T-helper 17 cell (primary cell): ENCODE measurements around the gene TUBB1. TPM values are rescaled to one million over a fixed set of nuclear protein-coding genes. Genes with fewer than 3 reads are reported as not detected.

Source experiments
- ATAC-seq: fragments of 150-1000 bp; cut with Tn5 transposase; 2 replicates; pipeline ENCODE4 v1.10.0; 2021; ENCODE audit warnings: mild to moderate bottlenecking, moderate library complexity
- DNase-seq, 3 donors: peaks; one replicate each; pipeline versions ENCODE4 v3.0.0 to v3.0.0-alpha.2; 2020 to 2021
- H3K9me3 ChIP-seq: one replicate; pipeline ENCODE4 v1.7.0; 2013; ENCODE audit warnings: low read length, mild to moderate bottlenecking; ENCODE audit not compliant: control insufficient read depth, poor library complexity, severe bottlenecking
- H3K27ac Mint-ChIP-seq: one replicate; pipeline ENCODE4 v1.8.0; 2022; ENCODE audit warnings: mild to moderate bottlenecking, moderate library complexity, mixed read lengths
- H3K27me3 Mint-ChIP-seq: one replicate; pipeline ENCODE4 v1.8.0; 2022; ENCODE audit warnings: mixed read lengths
- H3K36me3 Mint-ChIP-seq: one replicate; pipeline ENCODE4 v1.8.0; 2022; ENCODE audit warnings: low read depth, mixed read lengths
- H3K4me1 Mint-ChIP-seq: one replicate; pipeline ENCODE4 v1.8.0; 2022; ENCODE audit warnings: mild to moderate bottlenecking, mixed read lengths
- H3K4me3 Mint-ChIP-seq: one replicate; pipeline ENCODE4 v1.8.0; 2022; ENCODE audit warnings: mild to moderate bottlenecking, moderate library complexity, mixed read lengths
- total RNA-seq, 4 donors: library from RNA in 2 of 4; stranded (reverse) in 2 of 4; gene quantifications; one replicate each; pipeline ENCODE4 v1.2.3 and lab custom pipeline; 2022 to 2026

The TUBB1 gene
- total RNA-seq, 2 donors from 2014 or later: 14.0 to 483 TPM

DNA sequence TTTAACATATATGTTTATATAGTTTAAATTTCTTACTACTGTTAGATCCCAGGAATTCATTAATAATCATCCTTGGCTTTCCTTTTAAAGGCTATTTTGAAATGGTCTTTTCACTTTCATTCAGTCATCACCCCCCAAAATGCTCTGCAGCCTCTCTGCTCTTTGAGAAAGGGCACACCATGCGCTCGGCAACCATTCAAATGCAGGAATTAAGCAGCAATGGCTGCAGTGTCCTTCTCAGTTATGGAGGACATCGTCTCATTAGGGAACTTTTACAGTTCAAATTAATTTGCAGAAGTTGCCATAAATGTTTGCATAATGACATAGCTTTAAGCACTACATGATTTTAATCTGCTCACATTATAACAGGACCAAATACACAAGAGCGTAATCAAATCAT is 6.3 kb downstream of the TUBB1 start:
- H3K27me3 Mint-ChIP-seq: no peaks in the 10 kb centered on the region
- H3K27ac Mint-ChIP-seq: no peak overlapping the region
- peaks cover 14% of the 10 kb centered on the region for H3K36me3 Mint-ChIP-seq
- no peak overlapping the region for H3K4me3 Mint-ChIP-seq
- ATAC-seq (no peak), DNase-seq (no peak)
- peaks cover 50% of the 10 kb centered on the region for H3K4me1 Mint-ChIP-seq
- H3K9me3 ChIP-seq: no peaks in the 10 kb centered on the region

DNA sequence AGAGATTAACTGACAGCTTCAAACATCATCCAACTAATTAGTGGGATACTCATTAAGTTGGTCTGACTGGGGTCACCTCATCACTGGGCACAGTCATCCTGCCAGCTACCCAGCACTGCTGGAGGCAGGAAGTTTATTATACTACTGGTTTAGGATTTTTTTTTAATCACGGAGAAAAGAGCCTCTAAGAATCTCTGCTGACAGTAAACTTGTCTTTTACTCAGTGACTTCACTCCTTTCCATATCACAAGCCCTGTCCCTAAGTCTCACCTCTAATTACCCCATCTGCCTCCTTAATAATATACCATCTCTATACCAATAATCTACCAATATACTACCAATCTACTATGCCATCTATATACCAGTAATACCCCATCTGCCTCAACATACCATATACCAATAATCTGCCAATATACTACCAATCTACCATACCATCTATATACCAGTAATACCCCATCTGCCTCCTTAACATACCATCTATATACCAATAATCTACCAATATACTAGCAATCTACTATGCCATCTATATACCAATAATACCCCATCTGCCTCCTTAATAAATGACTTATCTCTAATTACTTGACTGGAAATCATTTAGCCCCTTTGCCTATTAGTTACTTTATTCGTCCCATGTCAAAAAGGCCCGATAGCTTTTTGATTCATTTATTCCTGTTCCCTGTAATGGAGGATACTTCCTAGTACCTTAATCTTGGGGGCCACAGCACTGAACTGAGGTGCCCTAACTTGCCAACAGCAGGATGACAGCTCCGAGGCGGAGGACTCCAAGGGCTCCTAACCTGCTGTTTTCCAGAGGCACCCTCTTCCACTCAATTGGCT is 7.9 kb downstream of the TUBB1 start:
- Mint-ChIP-seq H3K36me3 (peaks cover 14% of the 10 kb centered on the region), H3K27me3 (no peaks in the 10 kb centered on the region), H3K27ac (peak overlapping the region; percentile 89), H3K4me3 (peak overlapping the region; percentile 73), H3K4me1 (peaks cover 58% of the 10 kb centered on the region)
- no peaks in the 10 kb centered on the region for H3K9me3 ChIP-seq
- ATAC-seq (no peak), DNase-seq (no peak)

- ATAC-seq (no peak), DNase-seq (no peak)
- H3K27me3 Mint-ChIP-seq: no peaks in the 10 kb centered on the region
- H3K36me3 Mint-ChIP-seq: peaks cover 12% of the 10 kb centered on the region
- H3K9me3 ChIP-seq: no peaks in the 10 kb centered on the region
- peaks cover 55% of the 10 kb centered on the region for H3K4me1 Mint-ChIP-seq
- peak overlapping the region; percentile 89 for H3K27ac Mint-ChIP-seq
- H3K4me3 Mint-ChIP-seq: peak overlapping the region; percentile 73
Observed at GRCh38 chr20:59027741-59028320, 8.6 kb downstream of the TUBB1 start.

DNA sequence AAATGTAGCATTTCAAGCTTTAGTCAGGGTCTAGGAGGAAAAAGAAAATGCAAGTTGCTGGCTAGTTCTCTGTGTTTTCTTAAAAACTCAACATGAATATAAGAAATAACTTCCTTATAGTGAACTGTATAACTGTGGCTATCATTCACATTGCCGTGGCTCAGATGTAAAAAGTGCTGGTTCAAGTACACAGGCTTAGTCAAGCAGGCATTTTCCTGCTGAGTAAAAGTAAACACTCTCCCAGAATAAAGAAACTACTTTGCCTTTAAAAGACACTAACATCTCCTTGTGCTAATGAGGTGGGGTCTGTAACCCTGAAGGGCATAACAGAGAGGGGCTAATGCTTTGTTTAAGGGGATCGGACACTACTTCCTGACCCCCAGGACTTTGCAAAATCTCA is 9.6 kb downstream of the TUBB1 start:
- ATAC-seq (no peak), DNase-seq (no peak)
- Mint-ChIP-seq H3K27ac (peak overlapping the region; percentile 89), H3K4me3 (peak overlapping the region; percentile 75), H3K27me3 (no peaks in the 10 kb centered on the region), H3K4me1 (peaks cover 55% of the 10 kb centered on the region), H3K36me3 (peaks cover 12% of the 10 kb centered on the region)
- H3K9me3 ChIP-seq: no peaks in the 10 kb centered on the region

DNA sequence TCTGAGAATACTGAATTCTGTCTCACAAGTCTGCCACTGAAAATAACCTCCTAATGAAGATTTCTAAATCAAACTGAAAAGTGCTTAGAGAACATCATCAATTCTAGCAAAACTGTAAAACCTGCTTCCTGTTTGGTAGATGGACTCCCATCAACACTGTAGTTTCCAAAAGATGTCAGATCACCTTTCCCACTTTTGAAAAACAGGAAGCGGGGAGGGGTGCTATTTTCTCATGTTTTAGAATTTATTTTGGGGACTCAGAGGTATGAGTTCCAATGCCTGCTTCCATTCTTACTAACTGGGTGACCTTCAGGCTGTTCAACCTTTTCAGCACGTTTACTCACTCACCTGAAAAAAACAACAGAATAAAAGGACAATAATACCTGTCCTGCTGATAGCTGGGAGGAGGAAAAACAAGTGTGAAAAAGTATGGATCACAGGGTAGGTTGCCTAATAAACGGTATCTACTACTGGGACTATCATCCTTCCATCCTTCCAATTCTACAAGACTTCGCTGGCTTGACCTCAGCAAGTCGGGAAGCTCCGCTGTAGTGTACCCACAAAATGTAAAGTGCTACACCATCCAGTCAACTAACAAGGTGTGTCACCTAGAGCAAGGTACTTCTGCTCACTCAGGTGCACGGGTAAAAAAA is 11.8 kb downstream of the TUBB1 start:
- ATAC-seq: no peak
- Mint-ChIP-seq H3K4me3 (peak overlapping the region; percentile 93), H3K27ac (peak overlapping the region; percentile 94), H3K4me1 (peaks cover 47% of the 10 kb centered on the region), H3K36me3 (peaks cover 14% of the 10 kb centered on the region), H3K27me3 (no peaks in the 10 kb centered on the region)
- H3K9me3 ChIP-seq: no peaks in the 10 kb centered on the region
- no peak for DNase-seq

- DNase-seq (no peak), ATAC-seq (no peak)
- H3K36me3 Mint-ChIP-seq: peaks cover 14% of the 10 kb centered on the region
Observed at GRCh38 chr20:59031564-59032022, 12.4 kb downstream of the TUBB1 start.

GRCh38 chr20:59032023-59032712 is 12.9 kb downstream of the TUBB1 start, which contains the start of gene ATP5F1E:
TSS of gene ATP5F1E (minus strand) at chr20:59032335. CDS start at chr20:59032251, 84 bp downstream.
- Mint-ChIP-seq H3K4me1 (peaks cover 41% of the 10 kb centered on the region), H3K27ac (peak within 1 kb of the TSS; percentile 94), H3K4me3 (peak within 1 kb of the TSS; percentile 93), H3K36me3 (peaks cover 15% of the 10 kb centered on the region), H3K27me3 (no peaks in the 10 kb centered on the region)
- ATAC-seq (peak; percentile 96), DNase-seq (peak; percentile 96 to 99 (median 98))
- no peaks in the 10 kb centered on the region for H3K9me3 ChIP-seq

More at GRCh38 chr20:59031564-59032022, 12.4 kb downstream of the TUBB1 start:
- Mint-ChIP-seq H3K4me1 (peaks cover 44% of the 10 kb centered on the region), H3K4me3 (peak overlapping the region; percentile 93), H3K27ac (peak overlapping the region; percentile 94), H3K27me3 (no peaks in the 10 kb centered on the region)
- H3K9me3 ChIP-seq: no peaks in the 10 kb centered on the region

DNA sequence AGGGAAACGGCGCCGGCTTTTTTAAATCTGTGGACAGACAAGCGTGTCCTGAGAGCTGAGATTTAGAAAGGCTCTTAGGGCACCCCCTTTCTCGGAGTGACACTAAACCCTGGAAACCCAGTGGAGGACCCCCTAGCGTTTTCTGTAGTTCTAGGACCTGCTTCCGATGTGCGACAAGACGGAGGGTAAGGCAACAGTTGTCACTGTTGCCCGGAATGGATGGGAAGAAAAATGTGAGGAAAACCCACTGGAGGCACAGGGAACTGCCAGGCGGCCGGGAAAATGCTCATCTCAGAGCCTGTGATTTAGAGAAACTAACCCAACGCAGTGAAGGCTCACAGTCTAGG is 13.5 kb downstream of the TUBB1 start:
- peak overlapping the region; percentile 94 for H3K27ac Mint-ChIP-seq
- peak overlapping the region; percentile 93 for H3K4me3 Mint-ChIP-seq
- ATAC-seq: no peak
- H3K27me3 Mint-ChIP-seq: no peaks in the 10 kb centered on the region
- no peak for DNase-seq
- no peaks in the 10 kb centered on the region for H3K9me3 ChIP-seq
- H3K36me3 Mint-ChIP-seq: peaks cover 12% of the 10 kb centered on the region
- peaks cover 36% of the 10 kb centered on the region for H3K4me1 Mint-ChIP-seq

- DNase-seq (no peak), ATAC-seq (no peak)
- Mint-ChIP-seq H3K36me3 (peaks cover 12% of the 10 kb centered on the region), H3K27ac (peak overlapping the region; percentile 94), H3K4me1 (peaks cover 35% of the 10 kb centered on the region), H3K4me3 (peak overlapping the region; percentile 93), H3K27me3 (no peaks in the 10 kb centered on the region)
- no peaks in the 10 kb centered on the region for H3K9me3 ChIP-seq
Observed at GRCh38 chr20:59033093-59033492, 13.9 kb downstream of the TUBB1 start.

DNA sequence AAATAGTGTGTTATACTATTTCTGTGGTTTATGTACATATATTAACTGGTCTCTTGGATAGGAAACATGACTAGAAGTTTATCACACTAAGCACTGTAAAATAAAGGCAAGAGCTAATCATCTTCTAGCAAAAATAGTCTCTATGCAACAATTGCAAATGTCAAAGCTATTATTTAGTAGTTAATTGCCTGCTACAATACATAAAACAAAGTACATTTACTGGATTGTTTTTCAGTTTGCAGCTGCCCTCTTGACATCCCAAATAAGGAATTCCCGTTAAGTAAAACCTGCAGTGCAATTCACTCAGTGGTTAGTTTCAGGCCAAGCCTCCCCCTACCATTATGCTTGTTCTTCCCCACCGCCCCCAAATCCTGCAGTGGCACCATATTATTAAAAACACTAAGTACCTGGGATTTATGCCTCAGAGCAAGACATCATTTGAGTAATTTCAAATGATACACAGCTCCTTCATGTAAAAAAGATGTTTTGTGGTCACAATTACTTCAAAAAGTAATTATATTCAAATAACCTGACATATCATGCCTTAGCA is 14.5 kb downstream of the TUBB1 start:
- no peaks in the 10 kb centered on the region for H3K9me3 ChIP-seq
- H3K4me1 Mint-ChIP-seq: peaks cover 34% of the 10 kb centered on the region

DNA sequence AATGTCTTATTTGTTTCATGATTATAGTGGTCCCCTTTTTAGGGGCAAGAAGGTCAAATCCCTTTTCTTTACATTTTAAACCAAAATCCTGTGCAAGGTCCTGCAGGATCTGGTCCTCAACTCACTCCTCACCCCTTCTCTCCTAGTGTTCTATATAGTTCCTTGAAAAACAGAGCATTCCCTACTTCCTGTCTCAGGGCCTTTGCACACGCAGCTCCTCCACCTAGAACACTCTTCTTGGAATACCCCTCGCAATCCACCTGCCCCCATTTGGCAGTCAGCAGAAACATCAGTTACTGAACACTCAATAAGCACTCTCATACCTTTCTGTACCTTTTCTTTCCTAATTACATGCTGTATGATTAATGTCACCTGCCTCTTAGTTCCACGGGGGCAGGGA is 16.2 kb downstream of the TUBB1 start:
- no peak overlapping the region for H3K4me3 Mint-ChIP-seq

More for the DNA sequence above, 14.5 kb downstream of the TUBB1 start:
- Mint-ChIP-seq H3K27ac (no peak overlapping the region), H3K36me3 (peaks cover 12% of the 10 kb centered on the region), H3K27me3 (no peaks in the 10 kb centered on the region), H3K4me3 (no peak overlapping the region)
- DNase-seq (no peak), ATAC-seq (no peak)

DNA sequence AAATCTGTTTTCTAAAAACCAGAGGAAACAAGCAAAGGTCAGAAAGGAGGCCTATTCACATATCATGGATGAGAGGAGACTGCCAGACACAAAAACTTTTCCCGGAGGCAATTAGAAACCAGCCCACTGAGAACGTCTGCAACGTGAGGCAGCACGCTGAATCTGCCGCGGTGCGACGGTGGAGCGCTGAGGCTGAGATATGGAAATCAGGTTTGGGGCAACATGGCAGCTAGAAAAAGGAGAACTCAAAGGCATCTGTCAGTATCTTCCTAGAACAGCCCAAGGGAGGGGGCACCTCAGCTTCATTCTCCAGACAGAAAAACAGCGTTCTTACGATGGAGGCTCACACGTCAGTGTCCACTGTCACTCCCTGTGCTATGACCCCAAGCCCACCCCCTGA is 18.2 kb downstream of the TUBB1 start:
- peak overlapping the region; percentile 93 for H3K27ac Mint-ChIP-seq
- no peak overlapping the region for H3K4me3 Mint-ChIP-seq
- H3K4me1 Mint-ChIP-seq: peaks cover 38% of the 10 kb centered on the region
- H3K9me3 ChIP-seq: no peaks in the 10 kb centered on the region
- H3K36me3 Mint-ChIP-seq: peaks cover 7% of the 10 kb centered on the region
- no peak for DNase-seq
- no peaks in the 10 kb centered on the region for H3K27me3 Mint-ChIP-seq
- no peak for ATAC-seq

More for the DNA sequence above, 16.2 kb downstream of the TUBB1 start:
- ATAC-seq (no peak), DNase-seq (no peak)
- Mint-ChIP-seq H3K27ac (peak overlapping the region; percentile 56), H3K4me1 (peaks cover 35% of the 10 kb centered on the region), H3K27me3 (no peaks in the 10 kb centered on the region), H3K36me3 (peaks cover 8% of the 10 kb centered on the region)
- H3K9me3 ChIP-seq: no peaks in the 10 kb centered on the region
